Body of pancreas (tissue), 4 donors: ENCODE measurements around the gene RBM10.

Experiments used
- POLR2A ChIP-seq, 3 donors: fragments of 450-650 bp; IDR thresholded peaks; one replicate each; pipeline ENCODE4 v1.6.1; 2016; ENCODE audit warnings: antibody characterized with exemption in 3 of 3, mild to moderate bottlenecking in 2 of 3
- TF ChIP-seq, protein P1 (sequence below), 7 experiments: fragments of 450-650 bp in 4 of 7; fragments of 200-600 bp in 3 of 7; sonication (generic) in 3 of 7; IDR thresholded peaks; one replicate each; pipeline ENCODE4 v1.5.1; 2016 to 2019; ENCODE audit warnings: antibody characterized with exemption in 7 of 7

GRCh38 chrX:47200385-47201150 is 55.5 kb downstream of the RBM10 start:
- TF ChIP-seq, protein P1, sequence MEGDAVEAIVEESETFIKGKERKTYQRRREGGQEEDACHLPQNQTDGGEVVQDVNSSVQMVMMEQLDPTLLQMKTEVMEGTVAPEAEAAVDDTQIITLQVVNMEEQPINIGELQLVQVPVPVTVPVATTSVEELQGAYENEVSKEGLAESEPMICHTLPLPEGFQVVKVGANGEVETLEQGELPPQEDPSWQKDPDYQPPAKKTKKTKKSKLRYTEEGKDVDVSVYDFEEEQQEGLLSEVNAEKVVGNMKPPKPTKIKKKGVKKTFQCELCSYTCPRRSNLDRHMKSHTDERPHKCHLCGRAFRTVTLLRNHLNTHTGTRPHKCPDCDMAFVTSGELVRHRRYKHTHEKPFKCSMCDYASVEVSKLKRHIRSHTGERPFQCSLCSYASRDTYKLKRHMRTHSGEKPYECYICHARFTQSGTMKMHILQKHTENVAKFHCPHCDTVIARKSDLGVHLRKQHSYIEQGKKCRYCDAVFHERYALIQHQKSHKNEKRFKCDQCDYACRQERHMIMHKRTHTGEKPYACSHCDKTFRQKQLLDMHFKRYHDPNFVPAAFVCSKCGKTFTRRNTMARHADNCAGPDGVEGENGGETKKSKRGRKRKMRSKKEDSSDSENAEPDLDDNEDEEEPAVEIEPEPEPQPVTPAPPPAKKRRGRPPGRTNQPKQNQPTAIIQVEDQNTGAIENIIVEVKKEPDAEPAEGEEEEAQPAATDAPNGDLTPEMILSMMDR (IDR thresholded peaks at IDR 0.05): no peak
- TF ChIP-seq POLR2A (IDR thresholded peaks at IDR 0.05): no peak
